Measurements from ENCODE around the gene CD300C. TPM values are rescaled to one million over a fixed set of nuclear protein-coding genes. Genes with fewer than 3 reads are reported as not detected.
"Not testable (repeated sequence)": the region's sequence is repeated elsewhere in the genome, so short reads cannot be mapped to it uniquely, and the experiment has no call there.

CD300C gene
- total RNA-seq, 1 donor from 2014 or later: not detected

DNA sequence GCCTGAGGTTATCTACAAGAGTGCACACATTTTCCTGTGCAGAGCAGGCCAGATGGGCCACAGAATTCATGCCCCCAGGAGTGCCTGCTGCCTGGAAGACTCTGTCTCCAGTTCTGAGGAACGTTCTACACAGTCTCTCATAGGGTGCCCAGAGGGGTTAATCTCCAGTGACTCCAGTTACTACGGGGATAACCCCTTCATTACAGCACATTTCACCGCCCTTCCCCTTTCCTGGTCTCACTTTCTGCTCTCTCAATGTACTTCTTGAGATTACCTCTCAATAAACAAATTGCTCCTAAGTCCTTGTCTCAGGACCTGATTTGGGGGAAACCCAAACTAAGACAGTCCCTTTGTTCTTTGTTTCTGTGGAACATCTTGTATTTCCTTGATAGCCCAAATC is 15.7 kb upstream of the CD300C start:
- no peak for DNase-seq (ENCODE audit: extremely low spot score in 2 of 2)
- intact Hi-C loops (cut with DNase I): no loop called here
- Histone ChIP-seq H3K36me3 (no peaks in the 10 kb centered on the region), H3K27me3 (no peaks in the 10 kb centered on the region), H3K4me3 (no peak overlapping the region), H3K27ac (no peak overlapping the region), H3K9me3 (no peaks in the 10 kb centered on the region), H3K4me1 (no peaks in the 10 kb centered on the region)
- TF ChIP-seq POLR2A (IDR thresholded peaks at IDR 0.05) (no peak), POLR2AphosphoS5 (IDR thresholded peaks at IDR 0.05; ENCODE audit: insufficient read depth in 1 of 2, low read depth in 1 of 2) (no peak)
- TF ChIP-seq, protein P1, sequence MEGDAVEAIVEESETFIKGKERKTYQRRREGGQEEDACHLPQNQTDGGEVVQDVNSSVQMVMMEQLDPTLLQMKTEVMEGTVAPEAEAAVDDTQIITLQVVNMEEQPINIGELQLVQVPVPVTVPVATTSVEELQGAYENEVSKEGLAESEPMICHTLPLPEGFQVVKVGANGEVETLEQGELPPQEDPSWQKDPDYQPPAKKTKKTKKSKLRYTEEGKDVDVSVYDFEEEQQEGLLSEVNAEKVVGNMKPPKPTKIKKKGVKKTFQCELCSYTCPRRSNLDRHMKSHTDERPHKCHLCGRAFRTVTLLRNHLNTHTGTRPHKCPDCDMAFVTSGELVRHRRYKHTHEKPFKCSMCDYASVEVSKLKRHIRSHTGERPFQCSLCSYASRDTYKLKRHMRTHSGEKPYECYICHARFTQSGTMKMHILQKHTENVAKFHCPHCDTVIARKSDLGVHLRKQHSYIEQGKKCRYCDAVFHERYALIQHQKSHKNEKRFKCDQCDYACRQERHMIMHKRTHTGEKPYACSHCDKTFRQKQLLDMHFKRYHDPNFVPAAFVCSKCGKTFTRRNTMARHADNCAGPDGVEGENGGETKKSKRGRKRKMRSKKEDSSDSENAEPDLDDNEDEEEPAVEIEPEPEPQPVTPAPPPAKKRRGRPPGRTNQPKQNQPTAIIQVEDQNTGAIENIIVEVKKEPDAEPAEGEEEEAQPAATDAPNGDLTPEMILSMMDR (IDR thresholded peaks at IDR 0.05): no peak

DNA sequence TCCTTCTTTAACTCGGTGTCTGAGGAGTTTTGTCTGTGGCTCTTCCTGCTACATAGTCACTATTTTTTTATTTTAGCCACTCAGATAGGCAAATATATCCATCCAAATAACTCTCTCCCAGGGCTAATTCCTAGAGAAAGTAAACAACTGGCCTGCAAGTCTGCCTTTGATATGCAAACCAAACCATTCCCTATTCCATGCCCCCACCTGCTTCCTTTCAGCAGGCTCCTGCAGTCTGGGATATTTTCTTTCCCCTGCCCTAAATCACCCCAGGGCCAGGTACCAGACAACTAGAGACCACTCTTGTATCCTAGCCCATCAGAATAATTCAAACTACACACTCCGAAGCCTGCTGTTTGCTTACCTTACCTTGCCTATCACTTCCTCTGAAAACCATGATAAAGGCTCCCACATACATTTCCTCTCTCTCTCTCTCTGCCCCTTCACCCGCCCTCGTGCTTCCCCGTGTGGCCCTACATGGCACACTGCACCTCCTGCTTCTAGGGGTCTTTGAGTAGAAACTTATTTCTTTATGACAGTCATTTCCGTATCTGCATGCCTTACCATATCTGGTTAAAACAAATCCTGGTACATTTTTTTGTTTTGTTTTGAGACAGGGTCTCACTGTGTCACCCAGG is 13.1 kb upstream of the CD300C start:
- Histone ChIP-seq H3K4me1 (no peaks in the 10 kb centered on the region), H3K27ac (no peak overlapping the region), H3K4me3 (no peak overlapping the region), H3K27me3 (no peaks in the 10 kb centered on the region), H3K36me3 (no peaks in the 10 kb centered on the region), H3K9me3 (no peaks in the 10 kb centered on the region)
- intact Hi-C loops (cut with DNase I): loop anchor here (5.0 kb wide), 1 partner anchor 1752 kb away; no protein-coding TSS in a partner anchor
- DNase-seq (ENCODE audit: extremely low spot score in 2 of 2): no peak
- TF ChIP-seq POLR2A (IDR thresholded peaks at IDR 0.05): no peak
- TF ChIP-seq, protein P1 (IDR thresholded peaks at IDR 0.05): no peak
- TF ChIP-seq POLR2AphosphoS5 (IDR thresholded peaks at IDR 0.05; ENCODE audit: insufficient read depth in 1 of 2, low read depth in 1 of 2): no peak

DNA sequence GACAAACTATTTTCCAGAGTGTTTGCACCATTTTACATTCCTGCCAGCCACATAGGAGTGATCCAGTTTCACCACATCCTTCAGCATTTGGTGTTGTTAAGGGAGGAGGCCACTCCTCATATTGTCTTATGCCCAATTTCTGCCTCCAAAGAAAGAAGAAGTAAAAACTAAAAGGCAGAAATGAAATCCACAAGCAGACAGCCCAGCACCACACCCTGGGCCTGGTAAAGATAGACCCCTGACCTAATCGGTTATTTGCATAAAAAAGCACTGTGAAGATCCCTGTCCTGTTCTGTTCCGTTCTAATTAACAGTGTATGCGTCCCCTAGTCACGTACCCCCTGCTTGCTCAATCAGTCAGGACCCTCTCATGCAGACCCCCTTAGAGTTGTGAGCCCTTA is 12.5 kb upstream of the CD300C start:
- not testable (repeated sequence) for H3K36me3 ChIP-seq; H3K27ac ChIP-seq; H3K4me1 ChIP-seq; H3K27me3 ChIP-seq; H3K4me3 ChIP-seq; H3K9me3 ChIP-seq; DNase-seq (ENCODE audit: extremely low spot score in 2 of 2)
- intact Hi-C loops (cut with DNase I): loop anchor here (5.0 kb wide), 1 partner anchor 1751 kb away; no protein-coding TSS in a partner anchor

DNA sequence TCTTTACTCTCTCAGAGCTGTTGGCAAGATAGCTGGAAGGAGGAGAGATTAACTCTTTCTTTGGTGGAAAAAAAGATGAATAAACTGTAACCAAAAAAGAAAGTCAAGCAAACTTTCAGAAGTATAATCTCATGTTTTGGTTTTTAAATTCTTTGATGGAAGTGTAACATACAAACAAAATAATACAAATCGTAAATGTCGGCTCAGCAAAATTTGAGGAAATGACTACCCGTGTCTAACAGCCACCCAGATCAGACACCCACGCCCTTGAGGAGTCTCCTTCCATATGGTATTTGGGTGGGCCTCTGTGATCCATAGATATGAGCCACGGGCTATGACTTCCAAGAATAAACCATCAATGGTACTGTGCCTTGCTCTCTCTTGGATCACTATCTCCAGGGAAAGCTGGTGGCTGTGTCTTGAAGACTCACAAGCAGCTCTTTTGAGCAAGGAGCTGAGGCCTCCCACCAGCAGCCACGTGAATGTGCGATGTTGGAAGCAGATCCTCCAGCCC is 9.6 kb upstream of the CD300C start:
- no peak overlapping the region for H3K4me3 ChIP-seq
- H3K27me3 ChIP-seq: no peaks in the 10 kb centered on the region
- no peaks in the 10 kb centered on the region for H3K9me3 ChIP-seq
- intact Hi-C loops (cut with DNase I): loop anchor here (5.0 kb wide), 1 partner anchor 1748 kb away; no protein-coding TSS in a partner anchor
- TF ChIP-seq, protein P1 (IDR thresholded peaks at IDR 0.05): no peak
- TF ChIP-seq POLR2AphosphoS5 (IDR thresholded peaks at IDR 0.05; ENCODE audit: insufficient read depth in 1 of 2, low read depth in 1 of 2) (no peak), POLR2A (IDR thresholded peaks at IDR 0.05) (no peak)
- no peaks in the 10 kb centered on the region for H3K36me3 ChIP-seq
- H3K27ac ChIP-seq: no peak overlapping the region
- H3K4me1 ChIP-seq: no peaks in the 10 kb centered on the region
- DNase-seq (ENCODE audit: extremely low spot score in 2 of 2): no peak

DNA sequence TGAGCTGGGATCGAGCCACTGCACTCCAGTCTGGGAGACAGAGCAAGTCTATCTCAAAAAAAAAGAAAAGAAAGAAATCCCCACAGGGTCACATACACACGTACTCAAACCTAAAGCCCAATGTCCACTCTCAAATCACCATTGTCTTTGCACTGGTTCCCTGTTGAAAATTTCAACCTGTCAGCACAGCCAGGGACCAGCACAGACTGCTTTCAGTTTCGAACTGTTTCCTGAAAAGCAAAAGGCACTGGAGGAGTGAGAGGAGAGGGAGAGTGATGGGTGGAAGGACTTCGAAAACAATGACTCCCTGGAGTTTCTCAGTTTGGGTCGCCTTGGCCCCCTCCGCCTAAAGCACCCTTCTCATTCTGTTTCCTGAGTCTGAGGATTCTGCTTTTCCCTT is 9.0 kb upstream of the CD300C start:
- TF ChIP-seq POLR2A (IDR thresholded peaks at IDR 0.05) (no peak), POLR2AphosphoS5 (IDR thresholded peaks at IDR 0.05; ENCODE audit: insufficient read depth in 1 of 2, low read depth in 1 of 2) (no peak)
- TF ChIP-seq, protein P1 (IDR thresholded peaks at IDR 0.05): no peak
- H3K9me3 ChIP-seq: no peaks in the 10 kb centered on the region
- no peak overlapping the region for H3K27ac ChIP-seq
- H3K4me3 ChIP-seq: no peak overlapping the region
- H3K27me3 ChIP-seq: no peaks in the 10 kb centered on the region
- intact Hi-C loops (cut with DNase I): loop anchor here (5.0 kb wide), 1 partner anchor 1748 kb away; no protein-coding TSS in a partner anchor
- no peak for DNase-seq (ENCODE audit: extremely low spot score in 2 of 2)
- no peaks in the 10 kb centered on the region for H3K4me1 ChIP-seq
- no peaks in the 10 kb centered on the region for H3K36me3 ChIP-seq

All from vagina (tissue), 2 donors.